SHP77 (cell line): ENCODE measurements around the gene ADAMTS4.
A peak's percentile ranks its signal among the peaks of the same experiment; 100 is the strongest.
"Not testable (repeated sequence)": the region's sequence is repeated elsewhere in the genome, so short reads cannot be mapped to it uniquely, and the experiment has no call there.

Experiments
- DNase-seq, 2 experiments: peaks; one replicate each; lab custom pipeline; 2025; lab: John Stamatoyannopoulos, UW

The ADAMTS4 gene, protein sequence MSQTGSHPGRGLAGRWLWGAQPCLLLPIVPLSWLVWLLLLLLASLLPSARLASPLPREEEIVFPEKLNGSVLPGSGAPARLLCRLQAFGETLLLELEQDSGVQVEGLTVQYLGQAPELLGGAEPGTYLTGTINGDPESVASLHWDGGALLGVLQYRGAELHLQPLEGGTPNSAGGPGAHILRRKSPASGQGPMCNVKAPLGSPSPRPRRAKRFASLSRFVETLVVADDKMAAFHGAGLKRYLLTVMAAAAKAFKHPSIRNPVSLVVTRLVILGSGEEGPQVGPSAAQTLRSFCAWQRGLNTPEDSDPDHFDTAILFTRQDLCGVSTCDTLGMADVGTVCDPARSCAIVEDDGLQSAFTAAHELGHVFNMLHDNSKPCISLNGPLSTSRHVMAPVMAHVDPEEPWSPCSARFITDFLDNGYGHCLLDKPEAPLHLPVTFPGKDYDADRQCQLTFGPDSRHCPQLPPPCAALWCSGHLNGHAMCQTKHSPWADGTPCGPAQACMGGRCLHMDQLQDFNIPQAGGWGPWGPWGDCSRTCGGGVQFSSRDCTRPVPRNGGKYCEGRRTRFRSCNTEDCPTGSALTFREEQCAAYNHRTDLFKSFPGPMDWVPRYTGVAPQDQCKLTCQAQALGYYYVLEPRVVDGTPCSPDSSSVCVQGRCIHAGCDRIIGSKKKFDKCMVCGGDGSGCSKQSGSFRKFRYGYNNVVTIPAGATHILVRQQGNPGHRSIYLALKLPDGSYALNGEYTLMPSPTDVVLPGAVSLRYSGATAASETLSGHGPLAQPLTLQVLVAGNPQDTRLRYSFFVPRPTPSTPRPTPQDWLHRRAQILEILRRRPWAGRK

GRCh38 chr1:161198897-161199431 lies at the start of gene ADAMTS4:
Gene ADAMTS4, minus strand, starts transcription at chr1:161199054. Its CDS starts 427 bp downstream, at chr1:161198627.
- no peak for DNase-seq

GRCh38 chr1:161244888-161245287 lies 46.0 kb upstream of the ADAMTS4 start:
- DNase-seq = no peak

DNA sequence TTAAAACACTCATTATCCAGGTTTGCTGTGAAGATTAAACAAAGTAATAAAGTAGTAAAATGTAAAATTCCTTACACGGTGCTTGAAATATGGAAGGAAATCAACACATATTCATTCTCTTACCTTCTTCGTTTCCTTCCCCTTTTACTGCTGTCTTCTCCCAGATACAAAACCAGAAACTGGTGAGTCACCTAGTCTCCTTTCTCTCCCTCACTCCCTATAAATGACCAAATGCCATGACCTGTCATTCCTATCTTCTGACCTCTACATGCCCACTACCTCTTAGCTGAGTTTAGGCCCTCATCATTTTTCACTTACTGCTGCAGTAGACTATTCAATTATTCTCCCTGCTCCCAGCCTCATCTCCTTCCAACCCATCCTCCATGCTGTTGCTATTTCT lies 43.5 kb upstream of the ADAMTS4 start:
- DNase-seq = no peak

- no peak for DNase-seq
Measured at GRCh38 chr1:161241682-161242081, 42.8 kb upstream of the ADAMTS4 start.

GRCh38 chr1:161238039-161238473 lies 39.2 kb upstream of the ADAMTS4 start, which contains the start of gene NR1I3:
Gene NR1I3, minus strand, starts transcription at chr1:161238203. Its CDS starts 1,638 bp downstream, at chr1:161236565.
- no peak for DNase-seq

GRCh38 chr1:161235957-161236775 lies 37.3 kb upstream of the ADAMTS4 start:
- DNase-seq = no peak

DNA sequence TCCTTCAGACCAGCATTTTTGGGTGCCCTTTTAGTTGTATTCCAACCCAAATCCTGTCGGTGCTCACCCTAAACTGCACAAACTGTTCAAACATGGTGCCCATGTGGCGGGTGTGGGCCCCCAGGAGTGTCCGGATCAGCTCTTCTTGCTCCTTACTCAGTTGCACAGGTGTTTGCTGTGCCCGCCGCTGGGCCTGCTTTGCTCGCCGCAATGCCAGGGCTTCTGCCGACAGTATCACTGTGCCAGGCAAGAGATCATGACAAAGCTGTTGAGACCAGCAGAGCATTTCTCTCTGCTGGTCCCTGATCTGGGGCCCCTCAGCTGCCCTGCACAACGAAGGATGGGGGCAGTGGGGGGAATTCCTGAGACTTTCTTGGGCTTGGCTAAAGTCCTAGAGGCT lies 34.2 kb upstream of the ADAMTS4 start:
- DNase-seq = no peak

- DNase-seq = no peak
Measured at GRCh38 chr1:161230762-161231161, 31.9 kb upstream of the ADAMTS4 start.

DNA sequence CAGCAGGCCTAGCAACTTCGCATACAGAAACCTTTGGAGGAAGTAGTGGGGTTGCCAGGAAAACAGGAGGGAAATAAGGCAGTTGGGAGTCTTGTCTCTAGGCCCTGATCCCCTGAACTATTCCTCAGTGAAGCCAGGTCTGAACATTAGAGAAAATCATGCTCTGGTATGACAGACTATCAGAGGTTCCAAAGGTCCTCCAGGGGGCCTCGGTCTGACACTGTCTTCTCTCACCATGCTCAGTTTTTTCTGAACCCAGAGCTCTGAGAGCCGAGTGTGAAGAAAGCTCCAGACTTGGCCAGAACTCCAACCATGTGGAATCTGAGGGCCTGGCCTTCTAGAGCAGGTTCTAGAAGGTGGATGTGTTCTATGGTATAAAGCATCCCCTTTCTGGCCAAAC lies 31.0 kb upstream of the ADAMTS4 start:
- no peak for DNase-seq

DNA sequence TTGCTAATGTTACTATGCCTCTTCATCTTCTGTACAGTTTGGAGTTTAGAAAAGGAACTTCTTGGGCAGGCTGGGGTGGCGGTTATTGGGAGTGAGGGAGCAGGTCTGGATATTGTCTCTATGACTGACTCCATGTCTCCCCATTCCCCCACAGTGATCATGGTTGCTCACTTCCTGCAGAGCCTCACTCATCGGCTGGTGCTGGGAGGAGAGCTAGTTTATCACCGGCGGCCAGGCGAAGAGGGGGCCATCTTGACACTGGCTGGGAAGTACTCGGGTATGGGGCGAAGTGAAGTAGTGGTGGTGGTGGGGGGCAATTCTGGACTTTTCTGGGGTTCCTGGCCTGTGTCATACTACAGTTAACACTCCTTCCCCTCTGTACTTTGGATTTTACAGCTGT lies 29.2 kb upstream of the ADAMTS4 start:
- no peak for DNase-seq

GRCh38 chr1:161227196-161227871 lies 28.5 kb upstream of the ADAMTS4 start:
- peak; percentile 85 to 90 for DNase-seq

DNA sequence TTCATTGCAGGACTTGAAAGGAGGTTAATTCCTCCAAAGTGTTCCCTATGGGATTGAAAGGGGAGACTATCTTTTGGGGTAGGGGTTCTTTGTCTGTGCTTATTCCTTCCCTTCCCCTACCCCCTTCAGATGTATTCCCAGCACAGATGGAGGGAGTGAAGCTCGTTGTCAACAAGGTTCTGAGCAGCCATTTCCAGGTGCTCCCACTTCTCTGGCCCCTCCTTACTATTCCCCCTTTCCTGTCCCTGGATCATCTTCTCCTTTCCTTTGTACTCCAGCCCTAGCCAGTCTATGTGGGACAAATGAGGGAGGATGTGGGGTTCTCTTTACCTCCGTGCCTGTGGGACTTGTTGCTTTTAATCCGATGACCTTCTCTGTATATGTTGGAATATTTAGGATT lies 27.9 kb upstream of the ADAMTS4 start:
- peak in 1 of 2 experiments; percentile 28 for DNase-seq

- DNase-seq = peak in 1 of 2 experiments; percentile 23
Measured at GRCh38 chr1:161226320-161226711, 27.5 kb upstream of the ADAMTS4 start.

GRCh38 chr1:161225534-161226319 lies 26.9 kb upstream of the ADAMTS4 start, which contains the start of gene TOMM40L:
Gene TOMM40L, plus strand, starts transcription at chr1:161226060. Its CDS starts 430 bp downstream, at chr1:161226490.
- DNase-seq = peak; percentile 98

- no peak for DNase-seq
Measured at GRCh38 chr1:161225178-161225533, 26.3 kb upstream of the ADAMTS4 start.

DNA sequence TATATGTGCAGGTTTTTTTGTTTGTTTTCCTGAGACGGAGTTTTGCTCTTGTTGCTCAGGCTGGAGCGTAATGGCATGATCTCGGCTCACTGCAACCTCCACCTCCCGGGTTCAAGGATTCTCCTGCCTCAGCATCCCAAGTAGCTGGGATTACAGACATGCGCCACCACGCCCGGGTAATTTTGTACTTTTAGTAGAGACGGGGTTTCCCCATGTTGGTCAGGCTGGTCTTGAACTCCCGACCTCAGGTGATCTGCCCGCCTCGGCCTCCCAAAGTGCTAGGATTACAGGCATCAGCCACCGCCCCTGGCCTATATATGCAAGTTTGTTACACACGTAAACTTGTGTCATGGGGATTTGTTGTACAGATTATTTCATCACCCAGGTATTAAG lies 25.8 kb upstream of the ADAMTS4 start:
- not testable (repeated sequence) for DNase-seq

DNA sequence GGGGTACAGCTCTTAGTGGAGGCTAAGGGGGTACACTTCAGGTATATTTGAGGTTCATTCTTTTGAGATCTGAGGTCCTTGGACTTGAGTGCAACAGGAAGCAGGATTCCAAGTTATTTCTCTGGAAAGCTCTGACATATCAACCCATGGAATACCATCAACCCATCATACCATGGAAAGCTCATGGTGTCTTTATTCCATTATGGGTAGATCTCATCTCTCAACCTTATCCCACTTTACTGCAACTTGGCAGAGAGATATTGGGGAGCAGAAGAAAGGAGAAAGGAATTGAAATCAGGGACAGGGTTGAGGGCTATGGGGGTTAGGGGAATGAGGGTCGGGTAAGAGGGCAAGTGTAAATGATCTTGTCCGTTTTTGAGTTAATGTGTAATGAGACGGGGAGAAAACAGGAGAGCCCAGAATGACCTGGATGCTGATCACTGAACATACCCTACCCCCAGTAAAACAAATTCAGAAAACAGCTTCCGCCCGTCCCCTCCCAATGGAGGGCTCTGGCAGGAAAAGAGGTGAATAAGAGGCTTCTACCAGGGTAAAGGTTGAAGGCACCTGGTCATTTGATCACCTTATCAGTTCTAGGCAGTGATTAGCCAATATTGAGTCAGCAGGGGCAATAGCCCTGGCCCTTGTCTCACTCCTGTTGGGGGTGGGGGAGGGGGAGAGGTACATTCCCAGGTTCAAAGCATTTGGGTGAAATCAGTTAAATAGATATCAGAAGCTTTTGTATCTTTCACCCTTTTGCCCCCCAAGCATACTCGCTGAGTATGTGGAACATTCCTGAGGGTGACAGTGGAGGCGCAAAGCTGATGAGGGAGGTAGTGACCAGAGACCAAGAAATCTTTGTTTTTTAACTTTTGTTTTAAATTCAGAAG lies 25.2 kb upstream of the ADAMTS4 start:
- DNase-seq = no peak

GRCh38 chr1:161222175-161223019 lies 23.5 kb upstream of the ADAMTS4 start:
- DNase-seq = no peak
